NCI-H2196 (cell line): ENCODE measurements around the gene ESPNL.
A peak's percentile ranks its signal among the peaks of the same experiment; 100 is the strongest.

Experiments used
- DNase-seq: peaks from one replicate; lab custom pipeline; 2025; ENCODE audit not compliant: unreplicated experiment; lab: John Stamatoyannopoulos, UW

ESPNL gene

DNA sequence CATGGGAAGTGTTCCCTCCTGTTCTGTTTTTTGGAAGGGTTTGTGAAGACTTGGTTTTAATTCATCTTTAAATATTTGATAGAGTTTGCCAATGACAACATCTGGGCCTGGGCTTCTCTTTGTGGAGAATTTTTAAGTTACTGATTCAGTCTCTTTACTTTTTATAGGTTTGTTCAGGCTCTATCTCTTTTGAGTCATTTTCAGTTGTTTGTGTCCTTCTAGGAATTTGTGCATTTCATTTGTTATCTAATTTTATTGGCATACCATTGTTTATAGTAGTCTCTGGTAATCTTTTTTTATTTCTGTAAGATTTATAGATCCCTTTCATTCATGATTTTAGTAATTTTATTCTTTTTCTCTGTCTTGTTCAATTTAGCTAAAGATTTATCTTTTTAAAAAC, 24.7 kb upstream of the ESPNL start:
- no peak for DNase-seq

DNA sequence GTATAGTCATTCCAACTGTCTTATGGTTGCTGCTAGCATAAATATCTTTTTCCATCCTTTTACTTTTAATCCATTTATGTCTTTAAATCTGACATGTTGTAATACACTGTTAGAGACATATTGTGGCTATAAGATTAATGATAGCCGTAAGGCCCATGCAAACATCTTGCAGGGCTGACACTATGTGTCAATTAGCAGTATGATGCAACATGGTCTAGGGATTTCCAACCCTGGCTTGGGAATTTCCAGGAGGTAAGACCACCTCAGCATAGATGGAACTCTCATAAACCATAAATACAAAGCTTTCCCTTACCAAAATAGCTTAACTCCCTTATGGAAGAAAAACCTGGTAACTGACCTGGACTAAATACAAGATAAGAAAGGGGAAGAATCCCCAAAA, 22.8 kb upstream of the ESPNL start:
- no peak for DNase-seq

DNA sequence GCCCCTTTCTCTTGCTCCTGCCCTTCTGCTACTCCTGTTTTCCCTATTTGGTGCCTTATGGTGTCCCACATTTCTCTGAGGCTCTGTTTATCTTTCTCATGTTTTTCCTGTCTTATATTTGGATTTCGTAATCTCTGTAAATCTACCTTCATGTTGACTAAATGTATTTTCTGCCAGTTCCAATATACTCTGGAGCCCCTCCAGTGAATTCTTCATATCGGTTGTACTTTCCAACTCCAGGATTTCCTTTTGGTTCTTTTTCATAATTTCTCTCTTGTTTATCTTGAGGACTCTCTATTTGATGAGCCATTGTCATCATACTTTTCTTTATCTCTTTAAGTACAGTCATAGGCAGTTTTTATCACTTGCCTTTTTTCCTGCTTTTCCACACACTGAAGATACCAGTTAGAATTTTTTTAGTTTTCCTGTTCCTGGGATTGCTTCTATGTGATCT, 20.2 kb upstream of the ESPNL start:
- DNase-seq = no peak

DNA sequence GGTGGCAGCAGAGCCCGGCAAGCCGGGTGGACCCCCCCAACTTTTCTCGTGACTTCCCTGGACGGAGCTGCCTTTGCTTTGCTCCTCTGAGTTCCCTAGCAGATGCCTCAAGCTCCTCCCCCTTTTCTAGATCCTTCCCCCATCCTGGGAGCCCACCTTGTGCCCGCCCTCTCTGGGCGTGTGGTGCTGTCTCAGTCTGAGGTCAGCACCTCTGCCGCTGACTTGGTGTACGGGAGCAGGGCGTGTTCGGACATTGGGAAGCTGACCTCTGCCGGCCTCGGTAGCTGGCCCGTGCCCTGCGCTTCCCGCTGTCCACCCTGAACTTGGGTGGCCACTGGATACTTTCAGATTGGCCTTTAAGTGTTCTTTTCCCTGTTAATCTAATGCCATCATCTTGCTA, 19.6 kb upstream of the ESPNL start:
- no peak for DNase-seq

DNA sequence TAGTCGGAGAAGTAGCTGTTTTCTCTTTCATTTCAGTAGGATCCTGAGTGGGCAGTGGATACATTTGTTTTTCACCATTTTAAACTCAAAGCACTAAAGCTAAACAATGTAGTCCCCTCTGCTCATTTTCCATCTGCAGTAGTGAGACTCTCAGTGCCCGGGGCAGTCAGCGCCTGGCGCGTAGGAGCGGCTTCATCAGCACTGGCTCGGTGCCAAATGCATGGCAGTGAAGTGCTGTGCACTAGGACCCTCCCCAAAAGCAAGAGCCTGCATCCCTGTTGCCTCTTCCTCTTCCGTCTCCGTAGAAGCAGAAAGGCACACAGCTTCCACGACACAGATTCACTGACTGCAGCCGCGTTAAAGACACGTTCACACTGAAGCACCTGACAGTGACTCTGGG, 19.0 kb upstream of the ESPNL start:
- DNase-seq = no peak

DNA sequence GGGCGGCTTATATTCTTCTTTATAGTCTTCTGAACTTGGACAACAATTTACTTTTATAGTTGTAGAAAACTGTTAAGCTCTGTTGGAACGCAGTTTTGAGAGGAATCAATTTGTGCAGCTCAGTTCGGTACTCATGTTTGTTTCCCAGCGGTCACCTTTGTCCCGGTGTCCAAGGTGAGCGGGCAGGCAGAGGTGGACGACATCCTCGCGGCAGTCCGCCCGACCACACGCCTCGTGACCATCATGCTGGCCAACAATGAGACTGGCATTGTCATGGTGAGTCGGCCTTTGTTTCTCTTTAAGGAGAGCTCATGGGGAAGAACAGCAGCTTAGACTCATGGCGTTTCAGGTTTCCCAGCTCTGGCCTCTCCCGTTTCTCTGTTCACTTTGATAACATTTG, 18.6 kb upstream of the ESPNL start:
- DNase-seq = no peak

DNA sequence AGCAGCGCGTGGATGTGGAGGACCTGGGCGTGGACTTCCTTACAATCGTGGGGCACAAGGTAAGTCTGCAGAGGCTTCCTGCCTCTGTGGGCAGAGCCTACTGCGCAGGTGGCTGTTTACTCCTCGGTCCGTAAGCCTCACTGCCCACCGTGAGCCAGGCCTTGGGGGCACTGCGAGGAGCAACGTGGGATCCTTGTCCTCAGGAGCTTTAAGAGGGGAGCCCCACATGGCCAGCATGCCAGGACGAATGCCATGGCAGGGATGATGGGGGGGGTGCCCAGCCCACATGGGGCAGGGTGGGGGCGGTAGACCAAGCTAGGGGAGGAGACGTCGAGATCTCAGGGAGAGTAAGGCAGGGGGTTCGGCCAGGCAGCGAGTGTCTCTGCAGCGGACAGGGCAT, 18.0 kb upstream of the ESPNL start:
- DNase-seq = no peak

DNA sequence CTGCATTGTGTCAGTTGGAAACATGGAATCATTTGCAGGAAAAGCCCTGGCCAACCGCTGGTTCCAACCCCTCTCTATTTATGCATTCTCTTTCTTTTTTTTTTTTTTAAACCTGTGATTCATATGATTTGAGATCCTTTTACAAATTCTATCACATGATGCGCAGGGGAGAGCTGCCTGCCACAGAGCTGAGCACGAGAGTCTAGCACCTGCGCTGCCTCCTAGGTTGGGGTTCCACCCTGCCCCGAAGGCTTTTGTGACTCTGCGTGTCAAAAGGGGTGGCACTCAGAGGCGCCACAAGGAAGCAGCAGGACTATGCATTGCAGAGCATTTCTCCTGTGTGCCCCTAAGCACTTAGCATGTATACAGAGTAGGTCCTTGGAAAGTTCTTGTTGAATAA, 17.3 kb upstream of the ESPNL start:
- DNase-seq = no peak

DNA sequence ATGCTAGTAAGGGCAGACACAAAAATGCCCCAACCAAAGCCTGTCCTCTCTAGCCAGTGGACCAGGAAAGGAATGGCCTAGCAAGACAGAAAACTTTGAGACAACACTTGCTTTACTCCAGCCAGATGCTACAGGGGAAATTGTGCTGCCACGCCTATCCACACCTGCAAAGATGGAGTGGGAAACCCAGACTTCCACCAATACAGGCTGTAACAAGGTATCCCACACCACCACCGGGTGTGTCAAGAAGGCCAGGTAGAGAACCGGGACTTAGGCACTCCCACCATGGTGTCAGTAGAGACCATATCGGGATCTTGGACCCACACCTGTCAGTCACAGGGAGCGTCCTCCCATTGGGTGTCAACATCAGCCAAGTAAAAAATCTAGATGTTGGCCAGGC, 16.2 kb upstream of the ESPNL start:
- DNase-seq = no peak

DNA sequence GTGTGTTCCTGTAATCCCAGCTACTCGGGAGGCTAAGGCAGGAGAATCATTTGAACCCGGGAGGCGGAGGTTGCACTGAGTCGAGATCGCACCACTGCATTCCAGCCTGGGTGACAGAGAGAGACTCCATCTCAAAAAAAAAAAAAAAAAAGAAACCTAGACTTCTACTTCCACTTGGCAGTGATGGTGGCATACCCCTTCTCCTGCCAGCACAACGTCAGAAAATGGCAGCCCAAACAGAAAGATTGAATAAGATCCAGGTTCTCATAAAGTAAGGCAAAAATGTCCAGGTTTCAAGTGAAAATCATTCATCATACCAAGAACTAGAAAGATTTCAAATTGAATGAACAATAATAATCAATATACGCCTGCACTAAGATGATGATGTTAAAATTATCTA, 15.4 kb upstream of the ESPNL start:
- no peak for DNase-seq

DNA sequence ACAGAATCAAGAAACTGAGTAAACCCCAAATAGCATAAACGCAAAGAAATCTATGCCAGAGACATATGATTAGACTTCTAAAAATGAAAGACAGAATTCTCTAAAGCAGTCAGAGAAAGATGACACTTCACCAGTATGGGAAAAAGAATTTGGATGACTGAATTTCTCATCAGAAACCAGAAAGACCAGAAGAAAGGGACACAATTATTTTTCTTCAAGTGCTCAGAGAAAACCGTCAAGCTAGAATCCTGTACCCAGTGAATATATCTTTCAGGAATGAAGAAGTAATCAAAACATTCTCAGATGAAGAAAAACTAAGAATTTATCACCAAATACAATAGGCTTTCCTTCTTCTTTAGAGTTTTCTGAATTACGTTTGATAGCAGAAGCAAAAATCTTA, 14.2 kb upstream of the ESPNL start:
- DNase-seq = no peak

DNA sequence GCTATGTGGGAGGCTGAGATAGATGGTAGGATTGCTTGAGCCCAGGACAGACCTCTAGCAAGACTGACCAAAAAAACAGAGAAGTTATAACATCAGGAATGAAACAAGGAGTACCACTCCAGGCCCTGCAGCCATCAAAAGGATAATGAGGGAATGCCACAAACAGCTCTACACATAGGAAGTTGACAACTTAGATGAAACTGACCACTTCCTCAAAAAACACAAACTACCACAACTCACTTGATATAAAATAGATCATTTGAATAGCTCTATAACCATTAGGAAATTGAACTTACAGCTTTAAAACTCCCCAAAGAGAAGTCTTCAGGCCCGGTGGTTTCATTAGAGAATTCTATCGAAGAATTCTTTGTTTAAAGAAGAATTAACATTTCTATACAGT, 12.9 kb upstream of the ESPNL start:
- no peak for DNase-seq

DNA sequence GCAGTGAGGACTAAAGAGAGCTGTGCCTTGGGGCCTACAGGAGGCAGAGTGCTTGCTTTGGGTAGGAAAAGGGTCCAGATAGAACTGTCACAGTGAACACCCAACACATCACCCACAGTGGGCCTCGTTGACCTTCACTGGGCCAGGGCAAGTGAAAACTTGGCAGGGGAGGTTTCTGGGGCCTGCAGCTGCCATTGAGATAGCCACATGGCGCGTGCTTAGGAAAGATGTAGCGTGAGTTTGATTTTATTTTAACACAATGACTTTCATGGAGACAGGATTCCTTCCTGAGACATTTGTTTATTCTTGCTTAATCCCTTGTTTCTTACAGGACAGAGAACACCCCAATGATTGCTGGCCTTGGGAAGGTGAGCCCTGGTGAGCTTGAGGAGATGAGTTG, 9.3 kb upstream of the ESPNL start:
- no peak for DNase-seq

DNA sequence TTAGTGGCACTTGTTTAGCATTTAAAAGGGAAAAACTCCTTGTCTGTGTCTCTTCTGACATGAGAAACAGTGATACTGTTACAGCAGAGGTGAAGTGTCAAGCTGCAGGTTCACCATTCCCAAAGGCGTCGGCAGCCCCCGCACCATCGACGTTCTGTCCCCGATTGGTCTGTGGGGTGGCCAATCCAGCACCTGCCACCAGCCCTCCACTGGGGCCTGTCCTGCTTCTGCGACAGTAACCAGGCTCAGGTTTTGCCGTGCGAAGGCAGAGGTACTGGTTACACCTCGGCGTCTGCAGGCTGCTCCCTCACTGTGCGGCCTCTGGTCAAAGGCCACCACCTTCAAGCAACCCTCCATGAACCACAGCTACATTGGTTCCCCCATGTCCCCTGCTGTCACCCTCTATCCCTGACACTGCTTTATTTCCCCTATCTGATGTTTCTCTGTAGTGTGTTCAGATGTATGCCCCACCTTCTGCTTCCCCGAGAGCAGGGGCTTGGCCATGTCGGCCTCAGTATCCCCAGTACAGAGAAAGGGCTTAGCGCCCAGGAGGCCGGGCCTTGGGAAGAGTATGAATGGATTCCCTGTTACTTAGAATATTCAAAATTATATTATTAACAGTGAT, 8.6 kb upstream of the ESPNL start:
- no peak for DNase-seq

DNA sequence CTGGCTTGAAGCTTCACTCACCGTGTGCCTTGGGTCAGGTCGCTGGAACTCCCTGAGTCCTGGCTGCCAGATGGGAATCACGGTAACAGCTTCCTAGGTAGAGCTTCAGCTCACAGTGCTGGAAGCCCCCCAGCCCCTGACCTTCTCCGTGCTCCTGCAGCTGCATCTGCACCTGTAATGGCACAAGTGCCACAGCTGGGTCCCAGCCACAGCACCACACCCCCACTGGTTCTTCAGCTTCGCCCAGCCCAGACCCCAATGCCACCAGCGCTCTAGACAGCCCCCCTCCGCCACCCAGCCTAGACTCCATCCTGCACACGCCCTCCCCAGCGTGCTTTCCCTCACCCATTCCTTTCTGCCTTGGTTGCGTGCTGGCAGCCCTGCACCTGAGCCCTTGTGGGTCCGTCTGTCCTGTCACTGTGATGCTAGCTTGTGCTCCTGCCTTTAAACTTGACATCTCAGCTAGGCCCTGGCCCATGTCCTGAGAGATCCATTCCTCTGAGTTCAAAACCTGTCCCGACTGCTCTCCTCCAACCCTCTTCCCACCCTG, 7.6 kb upstream of the ESPNL start:
- no peak for DNase-seq

DNA sequence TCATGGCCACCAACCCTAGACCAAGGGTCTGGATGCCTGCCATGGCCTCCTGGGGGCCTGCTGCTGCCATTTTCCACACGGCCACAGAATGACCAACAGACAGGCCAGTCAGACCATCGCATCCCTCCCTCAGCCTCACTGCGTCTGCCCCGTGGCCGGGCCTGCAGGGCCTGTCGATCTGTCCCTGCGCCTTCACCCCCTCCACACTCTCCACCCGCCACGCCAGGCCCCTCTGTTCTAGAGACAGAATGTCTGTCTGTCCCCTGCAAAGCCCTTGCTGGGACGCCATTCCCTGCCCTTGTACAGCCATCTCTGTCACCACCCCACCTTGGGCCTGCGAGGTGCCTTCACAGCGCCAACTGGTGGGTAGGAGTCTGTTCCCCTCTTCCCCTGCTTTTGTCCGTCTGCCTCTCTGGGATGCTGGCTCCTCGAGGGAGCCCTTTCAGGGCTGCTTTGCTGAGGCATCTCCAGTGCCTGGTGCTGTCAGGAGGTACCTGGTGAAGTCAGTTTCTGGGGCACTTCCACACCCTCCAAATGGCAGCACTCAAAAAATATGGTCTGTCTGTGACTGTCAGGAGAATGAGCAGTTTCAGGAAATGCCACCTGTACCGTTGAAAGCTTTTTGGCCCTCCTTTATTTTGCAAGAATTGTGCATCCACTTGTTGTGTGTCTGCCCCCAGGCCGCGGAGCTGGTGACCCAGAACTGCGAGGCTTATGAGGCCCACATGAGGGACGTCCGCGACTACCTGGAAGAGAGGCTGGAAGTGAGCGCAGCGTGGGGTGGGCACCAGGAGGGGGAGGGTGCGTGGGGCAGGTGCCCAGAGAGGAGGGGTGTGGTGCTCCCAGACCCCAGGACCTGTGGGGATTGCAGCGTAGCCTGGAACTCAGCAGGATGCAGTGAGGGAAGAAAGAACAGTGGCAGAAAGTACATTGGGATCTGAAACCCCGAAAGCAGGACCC, 6.7 kb upstream of the ESPNL start:
- no peak for DNase-seq

DNA sequence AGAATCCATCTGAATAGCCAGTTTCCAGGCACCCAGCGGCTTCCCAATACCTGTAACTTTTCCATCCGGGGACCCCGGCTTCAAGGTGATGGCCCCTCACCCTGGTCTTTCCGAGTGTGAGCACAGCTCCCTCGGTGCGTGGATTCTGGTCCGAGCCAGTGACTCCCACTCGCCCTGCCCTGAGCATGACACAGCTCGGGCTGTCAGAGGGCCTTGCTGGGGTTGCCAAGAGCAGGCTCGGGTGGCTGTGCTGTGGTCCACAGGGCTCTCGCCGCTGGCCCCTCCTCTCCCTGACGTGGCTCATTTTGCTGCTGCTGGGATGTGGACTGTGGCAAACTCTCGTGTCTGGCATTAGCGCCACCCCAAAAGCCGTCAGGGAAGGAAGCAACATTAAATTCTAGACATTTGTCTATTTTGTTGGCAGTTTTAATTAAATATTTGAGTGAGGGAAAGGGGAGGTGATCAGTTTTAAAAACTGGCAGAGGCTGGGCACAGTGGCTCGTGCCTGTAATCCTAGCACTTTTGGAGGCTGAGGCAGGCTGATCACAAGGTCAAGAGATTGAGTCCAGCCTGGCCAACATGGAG, 5.6 kb upstream of the ESPNL start:
- no peak for DNase-seq

DNA sequence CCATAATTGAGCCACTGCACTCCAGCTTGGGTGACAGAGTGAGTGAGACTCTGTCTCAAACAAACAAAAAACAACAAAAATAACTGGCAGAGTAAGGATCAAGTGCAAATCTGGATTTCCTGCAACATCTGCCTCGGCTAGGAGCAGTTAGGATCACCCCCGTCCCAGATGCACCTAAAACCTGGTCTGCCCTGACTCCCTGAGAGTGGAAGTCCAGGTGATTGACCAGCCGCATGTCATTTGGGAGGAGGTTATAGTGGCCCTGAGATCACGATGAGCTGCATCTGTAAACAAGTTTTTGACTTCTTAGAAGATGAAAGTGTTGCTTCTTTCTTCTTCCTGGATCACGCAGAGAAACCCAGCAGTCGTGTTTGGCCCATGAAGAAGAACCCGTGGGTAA, 5.0 kb upstream of the ESPNL start:
- no peak for DNase-seq

DNA sequence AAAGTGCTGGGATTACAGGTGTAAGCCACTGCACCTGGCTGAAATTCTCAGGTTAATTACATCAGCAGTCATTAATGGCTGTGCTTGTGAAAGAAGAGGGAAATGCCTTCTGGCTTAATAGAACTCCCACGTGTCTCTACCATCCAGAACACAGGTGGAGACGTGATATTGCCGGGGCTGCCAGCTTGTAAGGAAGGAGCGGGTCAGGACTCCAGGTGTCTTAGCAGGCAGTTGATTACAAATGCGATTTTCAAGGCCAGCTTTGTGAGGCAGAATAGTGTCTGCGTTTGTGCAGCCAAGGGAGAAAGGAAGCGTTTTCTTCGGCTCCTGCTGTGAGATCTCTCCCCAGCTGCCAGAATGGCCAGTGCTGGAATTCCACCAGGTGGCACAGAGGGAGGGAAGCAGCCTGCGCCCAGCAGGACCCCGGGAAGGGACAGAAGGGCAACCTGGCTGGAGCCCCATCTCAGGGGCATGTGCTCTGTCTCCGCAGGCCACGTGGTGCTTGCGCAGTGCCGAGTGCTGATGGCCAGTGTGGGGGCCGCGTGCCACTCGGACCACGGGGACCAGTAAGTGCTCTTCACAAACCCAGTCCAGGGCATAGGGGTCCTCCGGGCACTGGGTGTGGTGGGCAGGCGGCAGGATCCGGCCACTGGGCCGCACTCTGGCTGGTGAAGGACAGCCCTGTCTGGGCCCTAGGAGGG, 3.7 kb upstream of the ESPNL start:
- DNase-seq = peak; percentile 67

DNA sequence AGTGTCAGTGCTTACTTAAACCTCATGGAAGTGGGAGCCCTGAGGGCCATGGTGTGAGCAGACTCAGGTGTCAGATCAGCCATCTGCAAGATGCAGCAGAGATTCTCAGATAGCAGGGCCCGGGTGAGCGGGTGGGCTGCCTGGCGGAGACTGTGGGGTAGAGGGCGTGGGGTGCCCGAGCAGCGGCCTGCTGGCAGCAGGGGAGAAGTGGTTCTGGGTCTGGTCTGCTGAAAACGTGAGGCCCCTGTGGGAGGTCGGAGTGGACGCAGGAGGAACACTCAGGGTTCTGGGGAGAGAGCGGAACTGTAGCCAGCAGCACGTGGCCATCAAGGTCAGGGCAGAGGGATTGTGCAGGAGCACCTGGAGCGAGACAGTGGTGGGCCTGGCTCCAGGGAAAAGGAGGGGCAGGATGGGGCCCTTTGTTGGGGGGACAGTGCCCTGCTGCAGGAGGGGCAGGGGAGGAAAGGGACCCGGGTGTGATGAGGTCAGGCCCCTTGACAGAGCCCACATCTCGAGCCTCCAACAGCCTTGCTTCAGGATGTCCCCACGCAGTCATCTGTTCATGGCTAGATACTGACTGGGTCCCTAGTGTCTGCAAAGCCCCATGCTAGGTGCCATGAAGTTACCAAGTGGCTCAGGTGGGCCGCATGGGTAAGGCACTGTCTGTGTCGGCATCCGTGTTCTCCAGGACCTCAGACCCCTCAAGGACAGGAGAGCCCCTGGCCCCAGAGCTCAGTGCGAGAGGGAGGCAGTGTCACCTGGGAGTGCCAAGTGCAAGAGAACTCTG, 2.7 kb upstream of the ESPNL start:
- no peak for DNase-seq
